Left lung (tissue), 10 donors: ENCODE data around the gene GPC6. TPM values are rescaled to one million over a fixed set of nuclear protein-coding genes. Genes with fewer than 3 reads are reported as not detected.

Experiments used
- ATAC-seq: fragments of 200-7000 bp; cut with Tn5 transposase; one replicate; pipeline ENCODE4 v1.9.1; 2020; ENCODE audit warnings: moderate library complexity
- DNase-seq, 4 donors: peaks; one replicate each; pipeline ENCODE4 v3.0.0-alpha.2; 2013 to 2020
- H3K27ac ChIP-seq, 2 donors: fragments of 200-600 bp; sonication (generic) in 1 of 2; one replicate each; pipeline versions ENCODE4 v1.5.0 to v1.8.0; 2020 to 2021
- H3K27me3 ChIP-seq, 2 donors: fragments of 200-600 bp; sonication (generic) in 1 of 2; one replicate each; pipeline versions ENCODE4 v1.5.0 to v1.8.0; 2020 to 2021
- H3K36me3 ChIP-seq, 2 donors: fragments of 200-600 bp; sonication (generic) in 1 of 2; one replicate each; pipeline versions ENCODE4 v1.5.0 to v1.8.0; 2020 to 2021
- H3K4me1 ChIP-seq, 2 donors: fragments of 200-600 bp; one replicate each; pipeline ENCODE4 v1.8.0; 2021
- H3K4me3 ChIP-seq, 2 donors: fragments of 200-600 bp; sonication (generic) in 1 of 2; one replicate each; pipeline versions ENCODE4 v1.5.0 to v1.8.0; 2020 to 2021; ENCODE audit warnings: mild to moderate bottlenecking in 1 of 2
- H3K9me3 ChIP-seq, 2 donors: fragments of 200-600 bp; sonication (generic) in 1 of 2; one replicate each; pipeline versions ENCODE4 v1.5.0 to v1.8.0; 2020 to 2021
- intact Hi-C, 2 donors: fragments of 100-400 bp; cut with DNase I; formaldehyde crosslinking; loops; one replicate each; pipeline versions ENCODE4 v1.11.2 to v1.14.2; 2022
- polyA plus RNA-seq, 6 donors: library from polyadenylated mRNA; unstranded; fragments of 120-200 nt; gene quantifications; one replicate each; pipeline ENCODE4 v1.2.1, GENCODE V29; 2013; ENCODE audit not compliant: insufficient read length in 6 of 6
- total RNA-seq, 2 donors: library from RNA; stranded (reverse); fragmentation: NEBNext Ultra II Directional; extraction: Animal tissue kit (Norgen Biotek cat#: 25700); gene quantifications; one replicate each; pipeline ENCODE4 v1.2.1, GENCODE V29; 2021
- TF ChIP-seq, protein P1 (sequence below), 2 donors: fragments of 200-600 bp; sonication (generic) in 1 of 2; IDR thresholded peaks; one replicate each; pipeline versions ENCODE4 v1.5.0 to v1.8.0; 2021; ENCODE audit warnings: antibody characterized with exemption in 2 of 2
- donor health status: DM: no; HTN: yes; CAD: no.
- donor health status: DM: no; HTN: no; CAD: no.

GPC6 gene
- total and polyA plus RNA-seq, 8 donors = 9.6 to 25.8 (median 21.1) TPM

DNA sequence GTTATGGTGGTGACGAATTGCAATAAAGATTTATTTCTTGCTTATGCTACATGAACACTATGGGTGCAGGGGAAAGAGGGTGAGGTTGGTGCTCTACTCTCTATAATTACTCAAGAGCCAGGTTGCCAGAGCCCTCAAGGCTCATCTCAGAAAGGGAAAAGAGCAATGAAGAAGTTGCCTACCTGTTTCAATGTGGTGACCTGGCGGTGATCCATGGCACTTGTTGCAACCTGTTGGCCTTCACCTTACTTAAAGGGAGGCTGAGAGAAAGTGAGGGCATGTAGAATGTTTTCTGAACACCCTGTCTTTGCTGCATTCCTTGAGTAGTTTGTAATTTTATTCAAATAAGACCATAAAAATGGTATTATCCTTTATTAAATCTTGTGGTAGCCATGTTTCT lies 394.4 kb downstream of the GPC6 start:
- ATAC-seq = no peak
- no peaks in the 10 kb centered on the region for H3K4me1 ChIP-seq
- intact Hi-C loops = no loop called here
- DNase-seq = no peak
- no peak overlapping the region for H3K4me3 ChIP-seq
- H3K9me3 ChIP-seq = no peaks in the 10 kb centered on the region
- no peaks in the 10 kb centered on the region for H3K27me3 ChIP-seq
- TF ChIP-seq, protein P1, sequence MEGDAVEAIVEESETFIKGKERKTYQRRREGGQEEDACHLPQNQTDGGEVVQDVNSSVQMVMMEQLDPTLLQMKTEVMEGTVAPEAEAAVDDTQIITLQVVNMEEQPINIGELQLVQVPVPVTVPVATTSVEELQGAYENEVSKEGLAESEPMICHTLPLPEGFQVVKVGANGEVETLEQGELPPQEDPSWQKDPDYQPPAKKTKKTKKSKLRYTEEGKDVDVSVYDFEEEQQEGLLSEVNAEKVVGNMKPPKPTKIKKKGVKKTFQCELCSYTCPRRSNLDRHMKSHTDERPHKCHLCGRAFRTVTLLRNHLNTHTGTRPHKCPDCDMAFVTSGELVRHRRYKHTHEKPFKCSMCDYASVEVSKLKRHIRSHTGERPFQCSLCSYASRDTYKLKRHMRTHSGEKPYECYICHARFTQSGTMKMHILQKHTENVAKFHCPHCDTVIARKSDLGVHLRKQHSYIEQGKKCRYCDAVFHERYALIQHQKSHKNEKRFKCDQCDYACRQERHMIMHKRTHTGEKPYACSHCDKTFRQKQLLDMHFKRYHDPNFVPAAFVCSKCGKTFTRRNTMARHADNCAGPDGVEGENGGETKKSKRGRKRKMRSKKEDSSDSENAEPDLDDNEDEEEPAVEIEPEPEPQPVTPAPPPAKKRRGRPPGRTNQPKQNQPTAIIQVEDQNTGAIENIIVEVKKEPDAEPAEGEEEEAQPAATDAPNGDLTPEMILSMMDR (IDR thresholded peaks at IDR 0.05) = no peak
- no peak overlapping the region for H3K27ac ChIP-seq
- no peaks in the 10 kb centered on the region for H3K36me3 ChIP-seq

DNA sequence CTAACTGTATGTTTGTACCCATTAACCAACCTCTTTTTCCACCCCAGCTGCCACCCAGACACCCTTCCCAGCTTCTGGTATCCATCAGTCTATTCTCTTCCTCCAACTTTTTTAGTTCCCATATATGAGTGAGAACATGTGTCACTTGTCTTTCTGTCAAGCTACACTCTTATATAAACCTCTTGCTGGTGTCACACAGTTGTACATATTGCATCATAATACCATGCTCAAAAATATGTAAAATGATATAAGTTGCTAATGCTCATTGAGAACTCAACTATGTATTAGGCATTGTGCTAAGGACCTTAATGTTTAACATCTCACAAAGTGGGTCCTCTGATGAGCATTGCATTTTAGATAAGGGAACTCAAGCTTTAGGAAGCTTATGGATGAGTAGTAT lies 395.4 kb downstream of the GPC6 start:
- TF ChIP-seq, protein P1 (IDR thresholded peaks at IDR 0.05) = no peak
- H3K27me3 ChIP-seq = no peaks in the 10 kb centered on the region
- intact Hi-C loops = no loop called here
- ATAC-seq (no peak), DNase-seq (no peak)
- H3K4me1 ChIP-seq = no peaks in the 10 kb centered on the region
- H3K9me3 ChIP-seq = peaks cover 0 to 2% of the 10 kb centered on the region in 2 donors
- no peak overlapping the region for H3K4me3 ChIP-seq
- H3K36me3 ChIP-seq = no peaks in the 10 kb centered on the region
- no peak overlapping the region for H3K27ac ChIP-seq

DNA sequence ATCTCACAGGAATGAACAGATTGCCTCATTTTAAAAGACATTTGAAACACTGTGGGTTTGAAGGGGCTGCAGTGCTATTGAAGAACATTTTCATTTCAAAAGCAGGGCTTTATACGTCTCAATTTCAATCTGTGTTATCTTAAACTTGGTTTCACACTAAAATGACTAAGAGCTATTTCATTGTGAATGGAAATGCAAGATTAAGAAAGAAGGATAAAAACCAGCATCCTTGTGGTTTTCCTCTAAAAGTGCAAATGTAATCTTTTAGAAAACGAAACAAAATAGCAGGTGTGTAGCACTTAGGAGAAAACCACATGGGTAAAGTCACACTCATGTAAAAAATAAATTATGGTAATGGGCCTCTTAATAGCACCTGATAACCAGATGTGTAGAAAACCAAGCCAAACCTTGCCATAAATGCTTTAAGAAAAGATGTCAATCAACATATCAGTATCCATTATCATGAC lies 397.7 kb downstream of the GPC6 start:
- intact Hi-C loops = no loop called here
- Histone ChIP-seq H3K27me3 (no peaks in the 10 kb centered on the region), H3K9me3 (peaks cover 0 to 2% of the 10 kb centered on the region in 2 donors), H3K4me3 (no peak overlapping the region), H3K4me1 (no peaks in the 10 kb centered on the region), H3K27ac (no peak overlapping the region), H3K36me3 (no peaks in the 10 kb centered on the region)
- DNase-seq (no peak), ATAC-seq (no peak)
- TF ChIP-seq, protein P1 (IDR thresholded peaks at IDR 0.05) = no peak

DNA sequence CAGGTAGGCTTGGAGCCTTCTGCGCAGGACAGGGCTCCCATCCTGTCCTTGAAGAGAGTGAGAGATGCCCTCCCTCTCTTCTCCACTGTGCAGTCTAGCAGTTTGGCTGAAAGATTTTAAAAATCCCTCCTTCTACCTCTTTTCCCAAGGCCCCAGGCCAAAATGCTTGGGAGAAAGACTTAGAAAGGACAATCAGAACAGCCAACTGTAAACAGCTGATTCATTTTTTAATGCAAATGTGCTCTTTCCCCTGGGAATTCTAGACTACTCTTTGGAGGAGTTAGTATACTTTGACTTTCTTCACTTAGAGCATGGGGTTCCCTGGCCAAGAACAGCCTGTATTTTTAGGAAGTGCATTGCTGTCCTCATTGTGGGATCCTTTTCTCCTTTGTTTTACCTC lies 398.9 kb downstream of the GPC6 start:
- no peak for DNase-seq
- intact Hi-C loops = no loop called here
- TF ChIP-seq, protein P1 (IDR thresholded peaks at IDR 0.05) = no peak
- Histone ChIP-seq H3K4me1 (no peaks in the 10 kb centered on the region), H3K4me3 (no peak overlapping the region), H3K27me3 (no peaks in the 10 kb centered on the region), H3K9me3 (peaks cover 0 to 2% of the 10 kb centered on the region in 2 donors), H3K36me3 (no peaks in the 10 kb centered on the region), H3K27ac (no peak overlapping the region)
- ATAC-seq = no peak

DNA sequence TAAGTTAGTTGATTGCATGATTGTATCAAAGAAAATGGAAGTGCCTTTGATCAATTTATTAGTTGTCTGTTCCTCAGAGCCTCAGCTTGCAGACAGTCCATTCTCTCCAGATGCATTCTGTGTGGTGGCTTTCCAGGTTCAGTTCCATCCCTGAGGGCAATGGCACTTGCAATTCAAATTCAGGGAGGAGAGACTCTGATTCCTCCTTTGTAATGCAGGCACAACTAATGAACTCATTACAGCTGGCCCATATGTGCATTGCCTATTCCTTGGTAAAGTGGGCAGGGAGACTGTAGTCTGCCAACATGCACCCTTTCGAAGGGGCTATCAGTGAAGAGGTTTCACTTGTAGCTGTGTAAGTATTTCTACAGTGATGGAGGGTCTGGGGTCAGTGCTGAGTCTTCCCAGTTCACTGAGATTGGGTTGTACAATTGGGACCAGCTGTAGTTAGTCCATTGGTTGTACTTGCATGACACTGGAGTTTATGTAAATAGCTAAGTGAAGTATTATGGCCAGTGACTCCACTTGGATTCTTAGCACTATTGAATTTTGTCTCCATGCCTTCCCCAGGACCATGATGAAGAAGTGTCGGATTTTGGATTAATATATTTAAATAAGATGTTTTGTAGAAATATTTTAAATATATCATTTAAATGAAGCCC lies 401.7 kb downstream of the GPC6 start:
- Histone ChIP-seq H3K27ac (no peak overlapping the region), H3K9me3 (peaks cover 0 to 2% of the 10 kb centered on the region in 2 donors), H3K4me1 (no peaks in the 10 kb centered on the region), H3K4me3 (no peak overlapping the region), H3K27me3 (no peaks in the 10 kb centered on the region), H3K36me3 (no peaks in the 10 kb centered on the region)
- ATAC-seq (no peak), DNase-seq (no peak)
- TF ChIP-seq, protein P1 (IDR thresholded peaks at IDR 0.05) = no peak
- intact Hi-C loops = no loop called here
